Islet of Langerhans (tissue), 1 donor: ENCODE measurements around the gene NTMT1.

Experiments
- FAIRE-seq: peaks from one replicate; lab custom pipeline; 2011; peaks lifted over from hg19 to GRCh38; lab: Jason Lieb, UNC

Gene NTMT1

GRCh38 chr9:129637102-129637501 is 11.1 kb downstream of the NTMT1 start:
- no peak for FAIRE-seq

- no peak for FAIRE-seq
Observed at GRCh38 chr9:129637673-129638439, 11.9 kb downstream of the NTMT1 start.

DNA sequence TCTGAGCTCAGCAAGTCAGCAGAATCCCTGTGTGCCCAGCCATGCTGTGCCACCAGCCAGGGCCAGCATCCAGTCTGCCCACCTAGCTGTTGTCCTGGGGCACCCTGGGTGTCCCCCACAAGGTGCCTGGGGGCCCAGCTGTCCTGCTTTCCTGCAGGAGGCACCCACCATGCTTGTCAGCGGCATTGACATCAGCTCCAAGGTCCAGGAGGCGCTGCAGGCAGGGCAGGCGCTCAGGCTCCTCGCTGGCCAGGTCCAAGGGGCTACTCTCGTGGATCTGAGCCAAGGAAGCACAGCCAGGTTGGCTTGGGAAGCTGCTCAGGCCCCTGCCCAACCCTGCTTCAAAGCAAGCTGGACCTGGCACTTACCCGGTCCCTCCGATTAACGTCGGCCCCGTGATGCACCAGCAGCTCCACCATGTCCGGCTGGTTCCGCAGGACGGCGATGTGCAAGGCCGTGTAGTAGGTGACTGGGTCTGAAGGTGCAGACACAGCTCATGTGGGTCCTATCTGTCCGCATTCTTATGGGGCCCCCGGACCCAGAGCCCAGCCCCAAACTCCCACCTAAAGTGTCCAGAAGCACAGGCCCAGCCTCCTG is 13.2 kb downstream of the NTMT1 start:
- no peak for FAIRE-seq

DNA sequence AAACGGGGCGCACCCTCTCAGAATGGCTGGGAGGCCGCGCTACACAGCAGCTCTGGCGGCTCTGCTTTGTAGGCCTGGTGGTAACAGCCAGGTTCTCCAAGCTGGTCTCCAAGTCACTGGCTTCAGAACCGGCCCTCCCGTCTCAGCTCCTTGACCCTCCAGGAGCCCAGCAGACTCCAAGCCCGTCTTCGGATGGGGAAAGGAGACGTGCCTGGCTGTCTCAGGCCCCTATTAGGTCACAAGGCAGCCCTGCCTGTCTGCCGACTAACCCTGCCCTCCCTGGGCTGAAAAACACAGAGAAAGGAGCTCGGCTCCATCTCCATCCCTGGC is 13.8 kb downstream of the NTMT1 start:
- FAIRE-seq = no peak

DNA sequence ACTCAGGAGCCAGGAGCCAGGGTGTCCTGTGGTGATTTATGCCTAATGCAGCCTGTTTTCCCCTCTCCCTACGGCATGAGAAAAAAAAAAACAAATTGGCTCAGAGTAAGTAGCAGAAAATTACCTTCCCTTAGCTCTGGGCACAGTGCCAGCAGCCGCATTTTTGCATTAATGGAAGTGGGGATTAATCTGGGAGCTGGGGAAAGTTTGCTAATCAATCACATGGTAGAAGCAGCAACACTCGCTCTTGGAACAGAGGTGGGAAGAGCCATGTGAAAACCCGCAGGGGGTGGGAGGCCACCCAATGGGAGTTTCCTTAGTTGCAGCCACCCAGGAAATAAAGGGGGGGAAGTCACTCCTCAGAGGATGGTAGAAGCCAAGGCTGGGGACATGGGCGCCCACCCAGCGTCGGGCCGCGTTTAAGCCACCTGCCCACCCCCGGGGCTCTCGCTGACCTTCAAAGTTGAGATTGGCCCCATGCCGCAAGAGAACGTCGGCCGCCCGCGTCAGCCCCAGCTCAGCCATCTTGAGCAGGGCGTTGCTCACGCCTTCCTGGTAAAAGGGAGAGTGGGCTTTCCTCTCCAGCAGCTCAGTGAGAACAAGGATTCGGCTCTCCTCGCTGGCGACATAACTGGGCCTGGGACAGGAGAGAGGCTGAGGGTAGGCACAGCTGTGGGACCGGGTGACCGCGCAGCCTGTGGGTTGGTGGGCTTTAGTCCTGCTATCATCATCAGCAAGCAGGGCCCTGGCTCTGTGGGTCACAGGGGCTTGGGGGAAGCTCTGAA is 14.3 kb downstream of the NTMT1 start:
- FAIRE-seq = no peak

GRCh38 chr9:129640871-129641749 is 15.1 kb downstream of the NTMT1 start:
- no peak for FAIRE-seq

DNA sequence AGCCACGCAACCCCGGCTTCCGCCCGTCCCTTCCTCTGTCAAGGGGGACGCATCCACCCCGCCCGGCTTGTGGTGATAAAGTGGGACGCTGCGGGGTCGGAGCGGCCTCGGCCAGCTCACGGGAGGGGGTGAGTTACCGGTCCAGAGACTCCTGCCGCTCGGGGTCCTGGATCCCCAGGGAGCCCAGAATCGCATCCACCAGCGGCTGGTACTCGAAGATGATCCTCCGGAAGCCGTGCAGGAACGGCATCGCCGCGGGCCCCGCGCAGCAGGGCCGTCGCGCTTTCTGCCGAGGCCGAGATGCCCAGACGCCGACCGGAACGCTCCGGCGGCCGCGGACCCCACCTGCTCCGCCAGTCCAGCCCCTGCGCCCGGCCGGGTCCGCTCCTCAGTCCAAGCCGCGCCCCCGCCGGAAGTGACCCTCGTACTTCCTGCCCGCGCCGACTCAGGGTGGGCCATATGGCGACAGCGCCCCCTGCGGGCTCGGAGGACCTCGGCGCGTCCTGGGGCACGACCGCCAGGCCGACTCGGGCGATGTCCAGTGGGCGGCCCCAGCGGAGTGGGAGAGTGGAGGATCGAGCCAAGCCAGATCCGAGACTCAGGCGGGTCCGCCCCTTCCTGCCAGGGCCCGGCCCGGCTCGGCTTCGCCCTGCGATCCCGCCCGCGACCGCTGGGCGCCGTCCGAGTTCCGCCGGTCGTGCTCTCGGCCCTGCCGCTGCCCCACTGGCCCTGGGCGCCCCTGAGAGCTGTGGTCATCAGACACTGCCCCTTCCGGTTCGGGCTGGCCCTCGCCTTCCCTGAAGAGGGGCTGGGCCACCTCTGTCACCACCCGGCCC is 16.0 kb downstream of the NTMT1 start, which contains the start of gene ASB6:
Gene ASB6 (minus strand): TSS at position 402 of the 836 bp plus-strand sequence. CDS start 152 bp downstream, at position 250.
- no peak for FAIRE-seq

DNA sequence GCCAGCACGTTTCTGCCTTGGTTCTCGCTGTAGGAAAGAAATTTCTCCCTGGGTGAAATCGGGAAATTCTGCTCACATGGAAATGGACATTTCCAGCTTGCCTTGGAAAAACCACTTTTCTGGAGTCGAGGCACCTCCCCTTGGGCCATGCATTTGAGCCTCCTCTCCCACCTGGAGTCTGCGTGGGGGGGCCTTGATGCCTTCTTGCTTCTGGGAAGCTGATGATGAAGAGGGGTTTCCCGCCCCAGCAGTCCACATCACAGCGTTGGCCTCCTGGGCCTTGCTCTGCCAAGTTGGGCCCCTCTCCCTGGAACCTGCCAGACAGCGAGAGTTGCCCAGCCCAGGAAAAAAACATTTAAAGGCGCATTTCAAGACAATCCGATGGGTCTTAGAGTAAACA is 17.7 kb downstream of the NTMT1 start:
- no peak for FAIRE-seq

DNA sequence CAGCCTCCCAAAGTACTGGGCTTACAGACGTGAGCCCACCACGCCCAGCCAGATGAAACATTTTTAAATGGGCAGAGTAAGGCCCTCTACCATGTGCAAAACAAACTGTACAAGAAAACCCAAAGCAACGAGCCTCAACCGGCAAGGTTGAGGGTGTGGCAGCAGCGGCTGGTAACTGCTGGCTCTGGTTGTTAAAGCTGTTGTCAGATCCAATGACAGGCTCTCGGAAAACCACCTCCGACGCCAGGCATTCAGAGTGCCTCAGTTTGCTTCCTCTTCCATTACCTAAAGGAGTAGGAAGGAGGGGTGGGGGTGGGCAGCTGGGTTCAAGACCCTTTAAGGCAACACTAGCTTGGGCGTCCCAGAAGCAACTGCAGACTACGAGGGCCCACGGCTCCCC is 18.4 kb downstream of the NTMT1 start:
- no peak for FAIRE-seq

DNA sequence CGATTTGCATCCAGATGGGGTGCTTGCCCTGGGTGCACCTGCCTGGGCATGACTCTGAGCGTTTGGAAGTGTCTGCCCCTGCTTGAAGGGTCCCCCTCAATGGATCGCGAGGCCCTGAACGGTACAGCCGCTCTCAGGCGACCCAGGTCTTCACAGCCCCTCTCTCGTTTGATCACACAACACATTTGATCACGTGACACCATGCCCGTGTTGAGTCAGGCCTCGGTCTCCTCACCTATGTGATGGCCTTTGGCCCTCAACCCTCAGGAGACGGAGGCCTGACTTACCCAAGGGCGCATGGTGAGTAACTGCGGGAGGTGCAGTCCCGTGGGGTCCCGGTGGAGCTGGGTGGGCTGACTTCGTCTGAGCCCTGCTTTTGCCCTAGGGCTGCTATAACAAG is 18.9 kb downstream of the NTMT1 start:
- FAIRE-seq = no peak

DNA sequence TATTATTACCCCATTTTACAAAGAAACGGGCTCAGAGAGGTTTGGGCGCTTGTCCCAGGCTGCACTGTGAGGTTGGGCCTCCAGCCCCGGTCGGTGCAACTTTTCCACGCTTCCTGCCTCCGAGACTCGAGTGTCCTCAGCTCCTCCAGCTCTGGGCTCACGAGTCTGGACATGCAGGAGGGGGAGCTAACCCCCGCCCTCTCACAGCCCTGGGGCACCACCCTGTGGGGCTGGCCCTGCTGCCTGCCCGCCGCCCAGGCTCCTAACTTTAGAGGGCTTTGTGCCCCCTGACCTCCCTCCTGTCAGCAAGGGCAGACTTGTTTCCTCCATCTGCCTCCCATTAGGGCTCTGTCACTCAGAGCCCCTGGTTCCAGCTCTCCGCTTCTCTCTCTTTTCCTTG is 20.3 kb downstream of the NTMT1 start:
- FAIRE-seq = no peak

GRCh38 chr9:129646654-129647053 is 20.7 kb downstream of the NTMT1 start:
- no peak for FAIRE-seq

GRCh38 chr9:129647635-129648034 is 21.7 kb downstream of the NTMT1 start:
- FAIRE-seq = no peak

- FAIRE-seq = no peak
Observed at GRCh38 chr9:129648092-129648763, 22.3 kb downstream of the NTMT1 start.

GRCh38 chr9:129648764-129649115 is 22.8 kb downstream of the NTMT1 start:
- no peak for FAIRE-seq

DNA sequence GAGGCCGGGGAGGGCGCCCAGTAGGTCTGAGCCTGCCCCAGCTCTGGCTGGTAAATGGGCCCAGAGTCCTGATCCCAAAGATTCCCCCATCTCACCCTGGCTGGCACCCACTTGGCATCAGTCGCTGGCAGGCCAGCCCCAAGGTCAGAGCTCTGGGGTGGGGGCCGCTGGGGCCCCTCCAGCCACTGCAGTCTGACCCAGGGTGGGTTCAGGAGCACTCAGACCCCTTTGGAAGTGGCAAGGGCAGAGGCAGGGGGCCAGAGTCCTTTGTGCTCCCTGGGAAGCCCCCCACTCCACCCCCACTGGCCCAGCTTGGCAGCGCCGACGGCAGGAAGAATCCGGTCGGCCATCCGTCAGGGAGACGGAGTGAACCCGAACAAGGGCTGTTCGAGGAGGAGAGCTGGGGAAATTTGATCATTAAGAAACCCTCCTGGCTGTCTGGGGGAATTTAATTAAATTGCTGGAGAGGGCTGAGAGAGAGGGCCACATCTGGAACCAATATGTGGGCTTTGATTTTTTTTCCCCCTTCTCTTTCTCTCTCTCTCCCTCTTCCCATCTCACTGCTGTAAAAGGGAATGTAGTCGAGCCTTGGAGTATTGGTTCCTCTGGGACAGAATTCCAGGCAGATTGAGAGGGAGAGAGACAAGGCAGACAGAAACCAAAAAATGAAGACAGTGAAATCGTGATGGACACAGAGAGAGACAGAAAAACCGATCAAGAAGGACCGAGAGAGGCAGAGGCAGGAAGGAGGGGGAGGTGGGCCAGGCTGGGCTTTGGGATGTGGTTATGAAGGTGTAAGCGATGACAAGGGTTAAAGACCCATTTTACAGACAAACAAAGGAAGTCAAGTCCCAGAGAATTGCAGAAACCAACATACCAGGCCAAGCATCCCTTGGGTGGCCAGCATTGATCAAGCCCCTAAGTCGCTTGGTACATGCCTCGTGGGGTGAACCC is 24.0 kb downstream of the NTMT1 start:
- no peak for FAIRE-seq

- no peak for FAIRE-seq
Observed at GRCh38 chr9:129650680-129651235, 24.8 kb downstream of the NTMT1 start.

- FAIRE-seq = no peak
Observed at GRCh38 chr9:129653823-129654553, 28.0 kb downstream of the NTMT1 start.

DNA sequence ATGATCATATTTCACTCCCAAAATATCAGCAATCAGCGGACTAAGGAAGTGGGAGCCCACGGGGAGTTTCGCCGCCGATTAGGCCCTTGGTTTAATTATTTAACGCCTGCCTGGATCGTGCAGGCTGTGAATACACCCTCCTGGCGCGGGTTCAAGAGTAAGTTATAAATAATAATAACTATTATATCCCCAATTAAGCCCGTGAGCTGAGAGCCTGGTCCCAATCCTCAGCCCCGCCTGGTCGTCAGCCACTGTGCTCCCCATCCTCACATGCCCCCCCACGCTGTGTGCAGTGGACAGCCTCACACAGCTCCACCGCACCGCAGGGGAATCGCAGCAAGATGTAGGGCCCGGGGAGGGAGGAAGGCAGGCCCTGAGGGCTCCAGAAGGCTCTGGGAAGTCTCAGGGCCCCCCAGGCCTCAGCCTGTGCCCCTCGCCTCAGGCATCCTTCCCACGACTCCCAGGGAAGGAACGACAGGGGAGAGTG is 28.6 kb downstream of the NTMT1 start:
- no peak for FAIRE-seq
